ENCODE measurements around the gene CHST8. TPM values are rescaled to one million over a fixed set of nuclear protein-coding genes. Genes with fewer than 3 reads are reported as not detected.
"Not testable (repeated sequence)": the region's sequence is repeated elsewhere in the genome, so short reads cannot be mapped to it uniquely, and the experiment has no call there.

Gene CHST8
- total RNA-seq, 1 donor from 2014 or later = not detected

DNA sequence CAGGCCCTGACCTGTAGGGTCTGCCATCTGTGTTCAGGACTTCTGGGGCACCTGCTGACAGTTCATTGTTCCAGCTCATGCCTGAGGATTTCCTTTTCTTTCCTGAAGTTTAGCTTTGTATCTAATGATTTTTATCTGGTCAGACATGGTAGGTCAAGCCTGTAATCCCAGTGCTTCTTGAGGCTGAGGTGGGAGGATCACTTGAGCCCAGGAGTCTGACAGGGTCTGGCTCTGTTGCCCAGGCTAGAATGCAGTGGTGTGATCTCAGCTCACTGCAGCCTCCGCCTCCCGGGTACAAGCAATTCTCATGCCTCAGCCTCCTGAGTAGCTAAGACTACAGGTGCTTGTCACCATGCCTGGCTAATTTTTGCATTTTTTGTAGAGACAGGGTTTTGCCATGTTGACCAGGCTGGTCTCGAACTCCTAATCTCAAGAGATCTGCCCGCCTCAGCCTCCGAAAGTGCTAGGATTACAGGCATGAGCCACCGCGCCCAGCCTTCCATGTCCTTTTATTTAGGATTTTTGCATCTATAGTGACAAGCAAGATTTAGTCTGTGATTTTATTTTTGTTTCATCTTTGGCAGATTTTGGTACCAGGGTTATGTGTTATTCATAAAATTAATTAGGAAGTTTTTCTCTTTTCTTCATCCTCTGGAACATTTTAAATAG, 33.2 kb downstream of the CHST8 start:
- DNase-seq (ENCODE audit: low read depth) = no peak
- H3K4me3 ChIP-seq (ENCODE audit: low read depth, low read length) = no peak overlapping the region
- TF ChIP-seq, protein P1, sequence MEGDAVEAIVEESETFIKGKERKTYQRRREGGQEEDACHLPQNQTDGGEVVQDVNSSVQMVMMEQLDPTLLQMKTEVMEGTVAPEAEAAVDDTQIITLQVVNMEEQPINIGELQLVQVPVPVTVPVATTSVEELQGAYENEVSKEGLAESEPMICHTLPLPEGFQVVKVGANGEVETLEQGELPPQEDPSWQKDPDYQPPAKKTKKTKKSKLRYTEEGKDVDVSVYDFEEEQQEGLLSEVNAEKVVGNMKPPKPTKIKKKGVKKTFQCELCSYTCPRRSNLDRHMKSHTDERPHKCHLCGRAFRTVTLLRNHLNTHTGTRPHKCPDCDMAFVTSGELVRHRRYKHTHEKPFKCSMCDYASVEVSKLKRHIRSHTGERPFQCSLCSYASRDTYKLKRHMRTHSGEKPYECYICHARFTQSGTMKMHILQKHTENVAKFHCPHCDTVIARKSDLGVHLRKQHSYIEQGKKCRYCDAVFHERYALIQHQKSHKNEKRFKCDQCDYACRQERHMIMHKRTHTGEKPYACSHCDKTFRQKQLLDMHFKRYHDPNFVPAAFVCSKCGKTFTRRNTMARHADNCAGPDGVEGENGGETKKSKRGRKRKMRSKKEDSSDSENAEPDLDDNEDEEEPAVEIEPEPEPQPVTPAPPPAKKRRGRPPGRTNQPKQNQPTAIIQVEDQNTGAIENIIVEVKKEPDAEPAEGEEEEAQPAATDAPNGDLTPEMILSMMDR (conservative IDR thresholded peaks at IDR 0.05; ENCODE audit: low read depth, low read length) = no peak

DNA sequence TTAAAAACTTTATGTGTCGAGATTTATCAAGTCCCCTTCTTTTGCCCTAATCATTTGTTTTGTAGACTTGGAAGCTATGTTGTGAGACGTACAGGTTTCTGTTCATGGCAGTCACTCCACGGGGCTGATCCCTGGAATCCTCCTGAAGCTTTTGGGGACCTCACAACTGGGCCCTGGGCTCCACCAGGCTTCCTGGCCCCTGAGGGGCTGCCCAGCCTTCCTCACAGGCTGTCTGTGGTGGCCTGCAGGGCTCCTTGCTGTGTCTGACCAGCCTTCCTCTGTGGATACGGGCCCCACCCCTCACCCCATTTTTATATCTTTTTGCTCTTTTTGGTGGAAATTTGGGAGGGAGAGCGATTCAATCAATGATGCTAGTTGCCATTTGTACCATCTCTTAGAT, 38.1 kb downstream of the CHST8 start:
- TF ChIP-seq, protein P1 (conservative IDR thresholded peaks at IDR 0.05; ENCODE audit: low read depth, low read length) = no peak
- no peak overlapping the region for H3K4me3 ChIP-seq (ENCODE audit: low read depth, low read length)
- DNase-seq (ENCODE audit: low read depth) = no peak

DNA sequence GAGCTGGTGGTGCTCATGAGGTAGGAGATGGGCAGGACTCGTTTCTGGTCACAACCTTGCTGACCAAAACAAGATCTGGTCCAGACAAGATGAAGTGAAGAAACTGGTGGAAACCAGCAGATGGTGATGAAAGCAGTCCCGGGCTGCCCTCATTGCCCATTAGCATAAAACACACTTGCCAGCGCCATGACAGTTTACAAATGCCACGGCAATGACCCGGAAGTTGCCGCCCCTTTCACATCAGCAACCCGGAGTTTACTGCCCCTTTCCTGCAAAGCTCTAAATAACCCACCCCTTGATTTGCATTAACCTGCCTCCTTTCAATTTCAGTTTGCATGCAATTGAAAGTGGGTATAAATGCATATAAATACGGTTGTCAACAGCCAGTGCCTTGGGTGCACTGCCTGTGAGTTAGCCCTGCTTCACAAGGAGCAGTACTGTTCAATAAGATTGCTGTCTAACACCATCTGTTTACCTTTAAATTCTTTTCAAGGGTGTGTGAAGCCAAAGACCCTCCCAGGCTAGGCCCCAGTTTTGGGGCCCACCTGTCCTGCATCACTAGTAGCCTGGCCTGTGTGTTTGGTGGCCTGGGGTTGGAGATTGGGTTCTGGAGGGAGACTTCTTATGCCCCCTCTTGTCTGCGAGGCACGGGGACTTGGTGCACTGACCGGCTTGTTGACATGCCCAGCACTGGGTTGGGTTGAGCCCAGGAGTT, 38.8 kb downstream of the CHST8 start:
- DNase-seq (ENCODE audit: low read depth) = no peak
- TF ChIP-seq, protein P1 (conservative IDR thresholded peaks at IDR 0.05; ENCODE audit: low read depth, low read length) = no peak
- no peak overlapping the region for H3K4me3 ChIP-seq (ENCODE audit: low read depth, low read length)

DNA sequence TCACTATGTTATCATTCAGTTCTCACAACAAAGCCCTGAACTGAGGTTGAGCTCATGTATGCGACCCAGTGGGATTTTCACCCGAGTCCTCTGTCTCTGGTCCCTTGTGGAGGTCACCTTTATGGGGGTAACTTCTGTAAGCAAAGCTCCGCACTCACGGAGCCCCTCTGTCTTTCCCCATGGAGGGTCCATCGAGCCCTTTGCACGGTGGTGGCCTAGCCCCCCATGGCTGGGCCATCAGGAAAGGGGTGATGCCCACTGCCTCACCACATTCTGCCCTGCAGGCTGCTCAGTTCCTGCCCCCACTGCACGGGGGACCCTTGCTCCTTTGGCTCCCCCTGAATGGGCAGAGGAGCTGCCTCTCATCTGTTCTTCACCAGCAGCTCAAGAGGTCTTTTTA, 39.6 kb downstream of the CHST8 start:
- TF ChIP-seq, protein P1 (conservative IDR thresholded peaks at IDR 0.05; ENCODE audit: low read depth, low read length) = no peak
- H3K4me3 ChIP-seq (ENCODE audit: low read depth, low read length) = no peak overlapping the region
- no peak for DNase-seq (ENCODE audit: low read depth)

DNA sequence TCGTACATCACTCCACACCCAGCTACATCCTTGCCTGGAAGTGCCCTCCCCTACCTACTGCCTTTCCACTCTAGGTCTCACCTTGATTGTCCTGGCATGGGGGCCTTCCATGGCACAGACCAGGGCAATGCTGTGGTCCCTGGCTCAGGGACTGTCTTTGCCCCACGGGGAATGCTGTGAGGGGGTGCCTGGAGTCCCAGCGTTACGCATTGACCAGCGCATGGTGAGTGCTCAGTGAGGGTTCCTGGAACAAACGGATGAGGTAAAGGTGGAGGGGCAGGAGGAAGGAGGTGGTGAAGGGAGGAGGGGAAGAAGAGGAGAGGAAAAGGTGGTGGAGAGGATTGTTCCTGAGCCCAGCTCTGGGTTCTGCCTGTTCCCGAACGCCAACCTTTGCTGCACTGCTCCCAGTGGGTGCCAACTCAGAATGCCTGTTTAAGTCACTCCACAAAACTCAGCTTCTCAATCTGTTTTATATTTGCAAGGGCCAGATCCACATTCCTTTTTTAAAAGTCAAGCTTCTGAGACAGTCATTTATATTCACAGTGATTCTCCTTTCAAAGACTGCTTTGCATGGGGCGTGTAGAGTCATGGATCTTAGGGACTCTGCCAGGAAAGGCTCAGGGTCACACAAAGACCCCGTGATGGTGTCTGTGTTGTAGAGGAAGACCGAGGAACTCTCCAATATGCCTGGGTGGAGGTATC, 40.8 kb downstream of the CHST8 start:
- TF ChIP-seq, protein P1 (conservative IDR thresholded peaks at IDR 0.05; ENCODE audit: low read depth, low read length) = no peak
- no peak for DNase-seq (ENCODE audit: low read depth)
- H3K4me3 ChIP-seq (ENCODE audit: low read depth, low read length) = no peak overlapping the region

DNA sequence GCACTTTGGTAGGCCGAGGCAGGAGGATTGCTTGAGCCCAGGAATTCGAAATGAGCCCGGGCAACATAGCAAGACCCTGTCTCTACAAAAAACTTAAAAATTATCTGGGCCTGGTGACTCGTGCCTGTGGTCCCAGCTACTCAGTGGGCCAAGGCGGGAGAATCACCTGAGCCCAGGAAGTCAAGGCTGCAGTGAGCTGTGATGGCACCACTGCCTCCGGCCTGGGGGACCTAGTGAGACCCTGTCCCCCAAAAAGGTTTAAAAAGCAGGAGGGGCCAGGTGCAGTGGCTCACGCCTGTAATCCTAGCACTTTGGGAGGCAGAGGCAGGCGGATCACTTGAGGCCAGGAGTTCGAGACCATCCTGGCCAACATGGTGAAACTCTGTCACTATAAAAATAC, 41.6 kb downstream of the CHST8 start:
- not testable (repeated sequence) for DNase-seq (ENCODE audit: low read depth); H3K4me3 ChIP-seq (ENCODE audit: low read depth, low read length)

DNA sequence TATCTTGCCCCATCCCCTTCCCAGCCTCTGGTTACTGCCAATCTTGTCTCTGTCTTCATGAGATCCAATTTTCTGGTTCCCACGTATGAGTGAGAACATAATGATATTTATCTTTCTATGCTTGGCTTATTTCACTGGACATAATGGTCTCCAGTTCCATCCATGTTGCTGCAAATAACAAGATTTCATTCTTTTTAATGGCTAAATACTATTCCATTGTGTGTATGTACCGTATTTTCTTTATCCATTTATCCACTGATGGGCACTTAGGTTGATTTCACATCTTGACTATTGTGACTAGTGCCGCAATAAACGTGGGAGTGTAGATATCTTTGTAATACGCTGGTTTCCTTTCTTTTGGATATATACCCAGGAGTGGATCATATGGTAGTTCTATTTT, 43.0 kb downstream of the CHST8 start:
- TF ChIP-seq, protein P1 (conservative IDR thresholded peaks at IDR 0.05; ENCODE audit: low read depth, low read length) = no peak
- no peak overlapping the region for H3K4me3 ChIP-seq (ENCODE audit: low read depth, low read length)
- DNase-seq (ENCODE audit: low read depth) = no peak

Measured in epithelial cell of proximal tubule (primary cell).